CD4-positive, alpha-beta T cell treated with Interleukin-10 for 1 hour (primary cell): ENCODE measurements around the gene INSRR.
A peak's percentile ranks its signal among the peaks of the same experiment; 100 is the strongest.

Source experiments
- DNase-seq: peaks from one replicate; pipeline ENCODE4 v3.0.0-alpha.2; 2020

INSRR gene

DNA sequence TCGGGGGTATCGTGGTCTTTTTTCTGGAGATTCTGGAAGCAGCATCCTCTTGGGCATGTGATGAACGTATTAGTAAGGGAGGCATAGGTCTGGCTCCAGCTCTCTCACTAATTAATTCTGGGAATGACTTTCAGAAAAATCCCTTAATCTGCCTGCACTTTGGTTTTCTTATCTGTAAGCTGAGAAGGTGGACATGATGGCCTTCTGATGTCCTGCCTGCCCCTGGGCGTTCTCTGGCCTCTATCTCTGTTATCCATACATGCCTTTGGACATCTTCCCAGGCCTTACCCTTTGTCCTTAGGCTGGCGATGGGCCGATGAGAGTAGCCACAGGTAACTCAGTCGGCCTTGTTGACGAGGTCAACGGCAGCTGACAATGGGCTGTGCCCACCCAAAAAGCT is 10.5 kb upstream of the INSRR start:
- DNase-seq, result no peak

GRCh38 chr1:156868341-156868740 is 9.4 kb upstream of the INSRR start:
- no peak for DNase-seq

DNA sequence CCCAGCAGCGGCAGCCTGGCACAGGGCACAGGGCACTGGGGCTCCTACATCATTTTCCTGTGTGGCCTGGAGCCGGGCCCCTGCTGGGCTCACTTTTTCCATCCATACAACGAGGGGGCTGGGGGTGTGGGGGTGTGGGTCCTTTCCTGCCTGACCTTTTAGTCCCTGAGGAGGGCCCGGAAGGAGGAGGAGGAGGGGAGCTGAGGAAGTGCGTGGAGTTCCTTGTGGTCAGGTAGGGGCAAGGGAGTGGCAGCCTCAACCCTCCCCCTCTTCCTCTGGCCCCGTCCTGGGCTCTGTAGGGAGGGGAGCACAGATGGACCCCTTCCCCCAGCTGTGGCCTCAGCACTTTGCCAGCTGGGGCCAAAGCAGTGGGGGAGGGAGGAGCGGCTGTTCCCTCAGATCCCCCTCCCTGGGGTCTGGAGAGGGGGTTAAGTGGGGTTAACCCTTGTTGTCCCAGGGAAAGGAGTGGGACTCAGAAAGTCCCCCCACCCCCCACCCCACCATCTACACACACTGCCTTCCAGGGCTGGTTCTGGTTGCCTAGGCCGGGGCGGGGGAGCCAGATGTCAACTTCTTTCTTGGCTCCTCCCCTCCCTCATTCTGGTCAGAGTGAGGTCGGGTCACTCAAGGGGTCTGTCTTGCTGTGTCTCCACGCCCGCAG is 7.5 kb upstream of the INSRR start:
- no peak for DNase-seq

DNA sequence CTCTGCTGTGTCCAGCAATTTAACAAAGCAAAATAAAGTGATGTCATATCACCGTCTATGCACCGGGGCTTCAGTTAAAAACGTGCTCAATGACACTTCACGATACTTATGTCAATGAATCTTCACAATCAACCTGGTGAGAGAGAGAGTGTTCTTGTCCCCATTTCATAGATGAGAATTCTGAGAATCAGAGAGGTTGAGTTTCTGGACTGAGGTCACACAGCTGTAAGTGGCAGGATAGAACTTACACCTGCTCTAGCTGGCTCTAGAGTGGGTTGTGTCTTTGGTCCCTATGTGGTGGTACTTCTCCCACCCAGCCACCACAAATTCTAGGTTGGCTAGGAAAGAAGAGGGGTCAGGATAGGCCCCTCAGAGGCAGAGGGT is 6.9 kb upstream of the INSRR start:
- DNase-seq, result no peak

DNA sequence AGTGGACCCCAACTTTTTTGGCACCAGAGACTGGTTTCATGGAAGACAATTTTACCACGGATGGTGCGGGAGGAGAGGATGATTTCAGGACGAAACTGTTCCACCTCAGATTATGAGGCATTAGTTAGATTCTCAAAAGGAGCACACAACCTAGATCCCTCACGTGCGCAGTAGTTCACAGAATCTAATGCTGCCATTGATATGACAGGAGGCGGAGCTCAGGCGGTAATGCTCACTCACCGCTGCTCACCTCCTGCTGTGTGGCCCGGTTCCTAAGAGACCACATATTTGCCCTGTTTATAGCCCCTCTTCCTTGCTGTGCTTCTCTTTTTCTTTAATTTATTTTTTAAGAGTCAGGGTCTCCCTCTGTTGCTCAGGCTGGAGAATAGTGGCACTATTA is 6.3 kb upstream of the INSRR start:
- DNase-seq, result no peak

GRCh38 chr1:156864796-156865195 is 5.9 kb upstream of the INSRR start:
- no peak for DNase-seq

DNA sequence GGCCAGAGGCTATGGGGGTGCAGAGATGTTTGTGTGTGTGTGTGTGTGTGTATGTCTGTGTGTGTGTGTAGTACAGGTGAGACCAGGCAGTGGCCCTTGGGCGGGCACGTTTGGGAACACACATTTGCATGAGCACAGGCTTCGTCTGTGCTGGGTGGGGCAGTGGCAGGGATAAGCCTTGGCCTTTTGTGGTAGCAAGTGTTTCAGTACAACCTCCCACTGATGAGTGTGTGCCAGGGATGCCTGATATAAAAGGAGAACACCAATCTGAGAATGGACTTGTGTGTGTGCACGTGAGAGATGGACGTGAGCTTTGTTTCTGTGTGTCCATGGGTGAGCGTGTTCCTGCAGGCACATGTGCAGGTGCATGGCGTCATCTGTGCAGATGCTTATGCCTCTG is 4.7 kb upstream of the INSRR start:
- DNase-seq, result no peak

DNA sequence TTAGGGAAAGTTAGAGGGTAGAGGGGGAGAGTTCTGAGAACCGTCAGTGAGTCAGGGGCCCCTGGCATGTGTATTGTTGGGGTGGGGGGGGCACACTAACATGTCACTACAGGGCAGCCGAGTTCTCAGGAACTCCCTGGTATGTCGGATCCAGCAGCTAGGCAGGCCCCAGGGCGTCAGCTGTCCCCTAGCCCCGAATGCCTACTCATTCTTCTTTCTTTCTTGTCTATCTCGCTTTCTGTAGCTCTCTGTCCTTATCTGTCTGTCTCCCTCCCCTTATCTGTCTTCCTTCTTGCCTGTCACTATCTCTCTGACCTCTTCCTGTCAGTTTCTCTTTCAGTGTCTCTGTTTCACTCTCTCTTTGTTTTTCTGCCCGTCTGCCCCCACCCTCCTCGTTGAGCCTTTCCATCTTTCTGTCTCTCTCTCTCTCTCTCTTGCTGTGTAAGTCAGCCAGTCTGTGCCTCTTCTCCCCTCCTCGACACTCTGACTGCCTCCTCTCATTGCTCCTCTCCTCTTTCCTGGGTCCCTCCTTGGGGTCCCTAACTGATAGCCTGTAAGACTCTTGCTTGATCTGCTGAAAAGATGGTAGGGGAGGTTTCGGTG is 4.2 kb upstream of the INSRR start:
- DNase-seq, result no peak

DNA sequence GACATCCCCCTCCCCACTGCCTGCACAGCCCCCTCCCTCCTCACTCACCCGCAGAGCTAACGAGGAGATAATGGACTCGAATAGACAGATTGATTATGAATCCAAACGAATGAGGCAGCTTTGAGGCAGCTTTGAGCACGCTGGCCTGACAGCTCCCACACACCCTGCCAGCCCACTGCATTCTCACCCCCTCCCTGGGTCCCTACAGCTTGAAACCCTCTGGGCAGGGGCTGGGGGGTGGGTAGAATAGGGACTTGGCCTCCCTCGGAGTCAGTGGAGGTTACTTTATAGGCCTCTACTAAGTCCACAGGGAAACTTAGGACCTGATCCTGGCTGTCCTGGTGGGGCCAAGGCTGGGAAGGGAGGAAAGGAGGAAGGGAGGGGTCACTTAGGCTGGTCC is 3.7 kb upstream of the INSRR start:
- DNase-seq, result no peak

- DNase-seq, result peak; percentile 70
Observed at GRCh38 chr1:156860628-156861423, 1.9 kb upstream of the INSRR start, which contains the start of gene NTRK1. Gene NTRK1, plus strand, starts transcription at chr1:156860865. Its CDS starts 70 bp downstream, at chr1:156860935.

DNA sequence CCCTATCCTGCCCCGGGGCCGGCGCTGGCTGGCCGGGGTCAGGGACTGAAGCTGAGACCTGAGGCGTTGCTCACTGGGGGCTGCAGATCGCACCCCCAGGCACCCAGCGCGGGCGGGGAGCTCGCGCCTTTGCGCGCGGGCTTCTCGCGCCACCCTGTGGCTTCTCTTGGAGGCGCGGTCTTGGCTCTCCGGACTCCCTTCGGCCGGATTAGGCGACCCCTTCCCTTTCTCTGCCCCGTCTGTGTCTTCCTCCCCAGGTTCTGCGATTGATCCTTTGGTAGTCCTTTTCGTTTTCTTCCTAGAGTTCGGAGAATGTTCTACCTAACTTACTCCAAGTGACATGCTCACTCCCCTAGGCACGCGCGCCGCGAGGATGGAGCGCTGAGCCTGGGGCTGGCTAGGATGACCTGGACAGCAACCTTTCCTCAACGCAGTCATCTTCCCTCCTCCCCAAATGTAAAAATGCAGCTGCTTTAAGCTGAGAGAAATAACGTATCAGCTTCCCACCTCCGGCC is 1.3 kb upstream of the INSRR start:
- DNase-seq, result peak; percentile 66

DNA sequence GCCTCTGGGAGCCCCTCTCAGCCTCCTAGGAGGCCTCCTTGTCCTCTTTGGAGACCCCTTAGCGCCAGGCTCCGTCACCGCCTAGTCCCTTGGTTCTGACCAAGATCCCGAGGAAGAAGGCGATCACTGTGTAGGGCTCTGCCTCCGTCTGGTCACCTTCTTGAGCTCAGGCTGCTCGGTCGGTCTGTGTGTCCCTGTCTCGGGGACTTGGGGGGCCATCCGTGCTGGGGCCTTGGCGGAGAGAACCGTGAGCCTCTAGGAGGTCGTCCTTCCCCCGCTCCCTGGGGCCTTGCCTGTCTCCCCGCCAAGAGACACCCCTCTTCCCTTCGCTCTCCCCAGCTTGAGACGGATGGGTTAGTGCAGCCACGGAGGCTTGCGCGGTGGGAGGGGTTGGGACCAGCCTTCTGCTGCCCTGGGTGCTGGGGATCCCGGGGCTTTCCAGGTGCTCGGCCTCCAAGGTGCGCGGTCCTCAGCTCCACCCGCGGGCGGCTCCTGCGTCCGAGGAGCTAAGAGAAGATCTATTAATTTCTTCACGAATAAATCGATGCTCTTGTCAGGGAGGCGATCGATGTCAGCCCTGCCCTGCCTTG is 701 bp upstream of the INSRR start:
- peak; percentile 28 for DNase-seq

GRCh38 chr1:156858555-156858956 is 361 bp downstream of the INSRR start:
- DNase-seq, result no peak

DNA sequence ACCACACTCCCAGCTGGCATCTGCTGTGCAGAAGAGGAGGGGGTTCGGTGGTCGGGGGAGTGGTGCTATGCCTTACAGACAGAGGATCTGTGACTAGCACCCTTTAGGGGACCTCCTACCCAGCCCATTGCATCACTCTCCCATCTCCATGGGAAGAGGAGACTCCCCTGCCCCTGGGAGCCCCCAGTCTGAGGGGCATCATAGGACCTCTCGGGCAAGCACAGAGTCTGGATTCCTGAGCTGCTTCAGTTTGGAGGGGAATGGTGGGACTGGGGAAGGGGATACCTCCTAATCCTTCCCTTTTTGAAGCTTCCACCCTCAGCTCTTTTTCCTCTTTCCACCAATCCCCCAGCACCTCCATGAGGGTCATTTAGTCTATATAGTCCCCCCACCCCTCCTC is 1.4 kb downstream of the INSRR start:
- DNase-seq, result no peak

DNA sequence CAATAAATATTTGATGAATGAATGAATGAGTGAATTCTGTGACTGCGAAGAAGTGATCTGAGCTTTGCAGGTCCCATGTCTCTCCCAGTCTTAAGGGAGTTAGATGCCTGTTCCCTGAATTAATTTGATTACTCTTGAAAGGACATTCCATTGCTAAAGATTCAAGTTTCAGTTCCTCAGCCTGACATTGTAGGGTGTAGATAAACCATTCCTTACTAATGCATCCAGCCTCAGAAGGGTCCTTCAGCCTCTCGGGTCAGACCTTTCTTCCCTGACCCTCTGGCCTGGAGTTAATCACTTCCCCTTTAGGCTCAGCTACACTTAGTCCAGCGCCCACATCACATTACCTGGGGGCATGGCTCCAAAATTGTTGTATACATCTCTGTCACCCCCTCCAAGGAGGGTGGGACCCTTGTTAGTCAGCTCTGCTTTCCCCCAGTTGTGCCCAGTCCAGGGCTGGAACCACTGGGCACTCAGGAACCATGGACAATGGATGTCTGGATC is 2.6 kb downstream of the INSRR start:
- DNase-seq, result no peak

- DNase-seq, result no peak
Observed at GRCh38 chr1:156854634-156855033, 4.3 kb downstream of the INSRR start.

DNA sequence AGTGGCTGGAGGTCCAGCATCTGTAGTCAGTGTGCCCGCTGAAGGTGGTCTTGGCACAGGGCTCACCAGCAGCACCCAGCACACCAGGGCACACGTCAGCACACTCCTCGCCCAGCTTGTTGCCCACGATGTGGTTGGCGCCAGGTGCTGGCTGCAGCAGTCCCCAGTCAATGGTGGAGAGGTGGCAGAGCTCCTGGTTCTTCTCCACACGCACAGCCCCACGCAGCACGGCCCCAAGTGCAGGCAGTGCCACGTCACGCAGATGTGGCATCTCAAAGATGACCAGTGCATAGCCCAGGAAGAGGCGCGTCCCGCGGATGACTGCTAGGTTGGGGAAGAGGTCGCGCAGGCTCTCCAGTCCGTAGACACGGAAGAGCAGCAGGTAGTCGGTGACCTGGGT is 5.2 kb downstream of the INSRR start:
- DNase-seq, result no peak

DNA sequence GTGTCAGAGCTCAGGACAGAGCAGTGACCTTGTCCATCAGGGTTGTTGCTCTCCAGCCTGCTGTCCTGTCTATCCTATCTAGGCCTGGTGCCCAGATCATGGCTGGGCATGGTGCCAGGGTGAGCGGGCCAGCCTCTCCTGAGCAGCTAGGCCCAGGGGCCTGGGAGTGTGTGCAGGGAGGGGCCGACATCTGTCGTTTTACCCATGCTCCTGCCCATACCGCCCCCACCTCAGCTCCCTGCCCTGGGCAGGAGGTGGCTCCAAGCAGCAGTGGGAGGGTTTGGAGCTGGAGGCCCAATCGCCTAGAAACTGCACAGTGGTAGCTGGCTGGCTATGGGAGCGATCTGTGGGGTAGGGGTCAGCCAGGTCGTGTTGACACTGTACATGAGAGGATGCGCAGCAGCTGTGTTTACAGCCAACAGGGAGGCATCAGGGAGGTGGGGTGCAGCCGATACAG is 6.5 kb downstream of the INSRR start:
- DNase-seq, result no peak

- DNase-seq, result no peak
Observed at GRCh38 chr1:156851779-156852417, 7.0 kb downstream of the INSRR start.

- no peak for DNase-seq
Observed at GRCh38 chr1:156849151-156849496, 9.8 kb downstream of the INSRR start.

GRCh38 chr1:156848461-156849150 is 10.3 kb downstream of the INSRR start:
- peak; percentile 82 for DNase-seq
